Measurements from ENCODE around the gene DYNC1H1.

GRCh38 chr14:102058146-102058545, 93.8 kb downstream of the DYNC1H1 start:
- TF ChIP-seq POLR2A (IDR thresholded peaks at IDR 0.05; ENCODE audit: low read length), result no peak
- no peak for TF ChIP-seq GATA1 (IDR thresholded peaks at IDR 0.05; ENCODE audit: low read depth, low read length)

Data from erythroblast (primary cell).